ENCODE results near the gene DDX17. TPM values are rescaled to one million over a fixed set of nuclear protein-coding genes. Genes with fewer than 3 reads are reported as not detected.
A peak's percentile ranks its signal among the peaks of the same experiment; 100 is the strongest.

The DDX17 gene
- total and polyA plus RNA-seq, 9 of the 15 experiments (the other 6 are each of a cell fraction or from before 2014, with no cell fraction given), result 17.6 to 421 (median 189) TPM

DNA sequence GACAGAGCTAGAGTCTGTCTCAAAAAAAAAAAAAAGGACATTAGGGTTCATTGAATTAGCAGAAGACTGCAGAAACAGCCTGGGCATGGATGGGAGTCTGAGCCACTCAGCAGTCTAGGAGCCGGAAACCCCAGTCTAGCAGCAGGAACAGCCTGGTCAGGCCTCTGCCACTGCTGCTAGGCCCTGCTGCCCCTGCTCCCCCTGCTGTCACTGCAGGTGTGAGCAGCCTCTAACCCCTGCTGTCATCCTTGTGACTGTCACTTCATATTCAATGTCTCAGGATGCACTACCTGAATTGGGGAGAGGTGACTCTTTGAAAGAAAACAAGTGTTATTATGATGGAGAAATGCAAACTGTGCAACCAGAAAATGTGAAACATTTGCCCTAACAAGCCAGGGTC, 7.0 kb upstream of the DDX17 start:
- WGBS (ENCODE audit: insufficient coverage, low coverage, missing lambda C conversion rate), result no CpG with 5 or more reads among the region's 1 CpG
- TF ChIP-seq RBFOX2 (IDR thresholded peaks at IDR 0.05; ENCODE audit: low read depth, low read length) (no peak), CEBPB (tag; IDR thresholded peaks at IDR 0.05) (no peak), NEUROD1 (IDR thresholded peaks at IDR 0.05; ENCODE audit: borderline replicate concordance, low read depth, low read length, partially characterized antibody) (no peak), NFRKB (IDR thresholded peaks at IDR 0.05; ENCODE audit: low read depth) (no peak), SAP30 (IDR thresholded peaks at IDR 0.05; ENCODE audit: borderline replicate concordance, insufficient read depth, low read depth, low read length, poor library complexity, severe bottlenecking) (no peak), C11orf30 (IDR thresholded peaks at IDR 0.05; ENCODE audit: low read depth) (no peak), ZNF3 (CRISPR knock-in tag; IDR thresholded peaks at IDR 0.05) (no peak), NR2C2 (CRISPR knock-in tag; IDR thresholded peaks at IDR 0.05) (no peak), NR2C2 (tag; IDR thresholded peaks at IDR 0.05) (peak; percentile 48; the same call in 1 of the 2 replicates), STAT5B (CRISPR knock-in tag; IDR thresholded peaks at IDR 0.05) (no peak), SLC30A9 (CRISPR knock-in tag; IDR thresholded peaks at IDR 0.05) (no peak), HNRNPK (IDR thresholded peaks at IDR 0.05; ENCODE audit: low read depth, low read length, poor library complexity, severe bottlenecking) (no peak), PYGO2 (tag; IDR thresholded peaks at IDR 0.05) (no peak), NR3C1 (CRISPR knock-in tag; IDR thresholded peaks at IDR 0.05) (no peak), SP2 (IDR thresholded peaks at IDR 0.05; ENCODE audit: extremely low read depth, low read depth, low read length, poor library complexity, severe bottlenecking) (no peak)
- TF ChIP-seq, protein P1, sequence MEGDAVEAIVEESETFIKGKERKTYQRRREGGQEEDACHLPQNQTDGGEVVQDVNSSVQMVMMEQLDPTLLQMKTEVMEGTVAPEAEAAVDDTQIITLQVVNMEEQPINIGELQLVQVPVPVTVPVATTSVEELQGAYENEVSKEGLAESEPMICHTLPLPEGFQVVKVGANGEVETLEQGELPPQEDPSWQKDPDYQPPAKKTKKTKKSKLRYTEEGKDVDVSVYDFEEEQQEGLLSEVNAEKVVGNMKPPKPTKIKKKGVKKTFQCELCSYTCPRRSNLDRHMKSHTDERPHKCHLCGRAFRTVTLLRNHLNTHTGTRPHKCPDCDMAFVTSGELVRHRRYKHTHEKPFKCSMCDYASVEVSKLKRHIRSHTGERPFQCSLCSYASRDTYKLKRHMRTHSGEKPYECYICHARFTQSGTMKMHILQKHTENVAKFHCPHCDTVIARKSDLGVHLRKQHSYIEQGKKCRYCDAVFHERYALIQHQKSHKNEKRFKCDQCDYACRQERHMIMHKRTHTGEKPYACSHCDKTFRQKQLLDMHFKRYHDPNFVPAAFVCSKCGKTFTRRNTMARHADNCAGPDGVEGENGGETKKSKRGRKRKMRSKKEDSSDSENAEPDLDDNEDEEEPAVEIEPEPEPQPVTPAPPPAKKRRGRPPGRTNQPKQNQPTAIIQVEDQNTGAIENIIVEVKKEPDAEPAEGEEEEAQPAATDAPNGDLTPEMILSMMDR (IDR thresholded peaks at IDR 0.05 in 2 of 3, conservative IDR thresholded peaks at IDR 0.05 in 1 of 3; ENCODE audit: insufficient read depth in 2 of 3, low read depth in 1 of 3, low read length in 3 of 3), result peak; percentile 45 to 64 (median 61)
- TF ChIP-seq, protein P2, sequence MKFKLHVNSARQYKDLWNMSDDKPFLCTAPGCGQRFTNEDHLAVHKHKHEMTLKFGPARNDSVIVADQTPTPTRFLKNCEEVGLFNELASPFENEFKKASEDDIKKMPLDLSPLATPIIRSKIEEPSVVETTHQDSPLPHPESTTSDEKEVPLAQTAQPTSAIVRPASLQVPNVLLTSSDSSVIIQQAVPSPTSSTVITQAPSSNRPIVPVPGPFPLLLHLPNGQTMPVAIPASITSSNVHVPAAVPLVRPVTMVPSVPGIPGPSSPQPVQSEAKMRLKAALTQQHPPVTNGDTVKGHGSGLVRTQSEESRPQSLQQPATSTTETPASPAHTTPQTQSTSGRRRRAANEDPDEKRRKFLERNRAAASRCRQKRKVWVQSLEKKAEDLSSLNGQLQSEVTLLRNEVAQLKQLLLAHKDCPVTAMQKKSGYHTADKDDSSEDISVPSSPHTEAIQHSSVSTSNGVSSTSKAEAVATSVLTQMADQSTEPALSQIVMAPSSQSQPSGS (CRISPR knock-in tag; IDR thresholded peaks at IDR 0.05), result no peak

More for the DNA sequence above, 7.0 kb upstream of the DDX17 start:
- no peaks in the 10 kb centered on the region for H4K20me1 ChIP-seq (replicated peaks; ENCODE audit: control insufficient read depth, insufficient read depth, low read length)
- in situ Hi-C loops (cut with MboI), result no loop called here
- no peaks in the 10 kb centered on the region for H3K36me3 ChIP-seq (ENCODE audit: control insufficient read depth, insufficient read depth, low read length)
- no peaks in the 10 kb centered on the region for H3K79me2 ChIP-seq (ENCODE audit: control insufficient read depth, insufficient read depth, low read length)
- no peaks in the 10 kb centered on the region for H3K9me1 ChIP-seq (ENCODE audit: control insufficient read depth, insufficient read depth, low read length)
- CTCF ChIA-PET (ENCODE audit: low intra/inter-chr PET ratio), result no interaction called here
- no peak overlapping the region for H3K4me3 ChIP-seq
- ATAC-seq (peak; percentile 89), DNase-seq (ENCODE audit: extremely low read depth in 1 of 4, low spot score in 3 of 4) (peak; percentile 29 to 63 (median 46)), FAIRE-seq (peak; percentile 69)
- H3K9ac ChIP-seq (ENCODE audit: insufficient read depth in 1 of 2, low read depth in 2 of 2, low read length in 2 of 2), result no peak overlapping the region; a peak in 1 of 4 replicates
- intact Hi-C loops (cut with micrococcal nuclease), result loop anchor here (5.0 kb wide), 1 partner anchor 59 kb away; the partner anchor contains the start of gene DMC1
- peaks cover 21 to 35% of the 10 kb centered on the region in 2 experiments; a peak in 4 of 5 replicates for H3K4me1 ChIP-seq (replicated peaks in 1 of 2; ENCODE audit: control insufficient read depth in 2 of 2, insufficient read depth in 2 of 2, low read length in 2 of 2)
- H3K27me3 ChIP-seq (ENCODE audit: control insufficient read depth in 2 of 2, insufficient read depth in 2 of 2, low read length in 2 of 2), result no peaks in the 10 kb centered on the region
- H2AFZ ChIP-seq (ENCODE audit: low read depth, low read length), result 0 out of 2 replicates have a peak overlapping the region, but pooled peaks have one; percentile 62
- no peak overlapping the region; the same call in 2 of the 3 replicates for H3K27ac ChIP-seq (ENCODE audit: extremely low read depth, low read depth, low read length)
- POLR2A ChIA-PET, result interaction anchor here (3.4 kb wide), 1 partner anchor 11 kb away, joined by 12 read pairs; no protein-coding TSS in a partner anchor
- no TSS peak for BruUV-seq (replicated peaks)
- no peak overlapping the region for H3K4me2 ChIP-seq (ENCODE audit: insufficient read depth, low read length)
- no peaks in the 10 kb centered on the region for H3K9me3 ChIP-seq (replicated peaks; ENCODE audit: control insufficient read depth, insufficient read depth, low read depth, low read length)
